Fibroblast of mammary gland (primary cell): ENCODE measurements around the gene ST6GALNAC3.
A peak's percentile ranks its signal among the peaks of the same experiment; 100 is the strongest.

Experiments
- DNase-seq: peaks from one replicate; pipeline ENCODE4 v3.0.0-alpha.2; 2010; ENCODE audit warnings: low read depth
- H3K4me3 ChIP-seq: 2 replicates; pipeline ENCODE4 v1.5.1; 2011; ENCODE audit warnings: low read depth, mild to moderate bottlenecking, low read length, moderate library complexity; ENCODE audit not compliant: control insufficient read depth
- TF ChIP-seq, protein P1 (sequence below): conservative IDR thresholded peaks from 2 replicates; pipeline ENCODE4 v1.5.1; 2011; ENCODE audit warnings: low read depth, low read length, inconsistent platforms; ENCODE audit not compliant: control insufficient read depth, insufficient read depth

ST6GALNAC3 gene

DNA sequence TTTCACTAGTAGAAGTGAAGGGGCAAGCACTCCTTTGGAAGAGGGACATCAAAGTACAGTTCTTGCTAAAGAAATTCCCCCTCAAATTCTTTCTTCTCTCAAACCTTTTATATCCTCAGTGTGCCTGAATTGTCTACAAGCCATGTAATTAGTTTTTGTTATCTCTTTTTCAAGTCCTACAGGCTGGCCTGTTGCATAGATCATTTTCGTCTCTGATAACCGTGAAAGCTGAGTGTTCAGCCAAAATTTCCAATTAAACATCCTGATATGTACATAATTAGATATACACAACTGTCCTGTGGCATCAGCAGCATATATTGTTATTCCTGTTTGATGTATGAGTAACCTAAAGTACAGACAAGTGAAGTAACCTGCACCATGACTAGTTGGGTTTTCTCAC, 417.2 kb downstream of the ST6GALNAC3 start:
- DNase-seq = no peak

DNA sequence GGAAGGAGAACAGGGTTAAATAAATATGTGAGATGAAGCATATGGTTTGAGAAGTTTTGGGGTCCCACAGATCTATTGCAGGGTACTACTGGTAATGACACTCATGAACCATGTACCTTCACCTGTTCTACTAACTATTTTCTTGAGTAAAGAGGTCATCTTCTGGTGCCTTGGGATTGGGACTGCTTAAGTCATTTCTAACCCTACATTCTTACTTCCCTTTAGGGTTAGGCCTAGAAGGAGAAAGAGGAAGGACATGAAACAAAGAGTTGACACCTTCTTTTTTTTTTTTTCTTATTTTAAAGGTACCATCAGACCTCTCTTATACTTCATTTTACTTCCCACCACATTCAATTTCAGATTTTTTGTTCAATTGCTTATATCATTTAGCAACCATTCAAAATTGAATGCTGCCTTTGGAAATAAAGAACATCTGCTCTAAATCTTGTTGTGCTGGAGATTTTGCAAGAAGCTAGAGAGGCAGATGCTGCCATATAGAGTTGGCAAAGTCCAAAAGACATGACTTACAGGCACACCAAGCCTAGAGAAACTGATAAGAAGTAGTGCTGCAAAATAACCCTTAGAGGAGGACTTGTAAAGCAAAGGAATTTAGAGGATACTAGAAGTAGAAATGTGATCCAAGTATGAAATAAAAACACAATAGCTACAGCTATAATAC, 418.3 kb downstream of the ST6GALNAC3 start:
- no peak for DNase-seq
- H3K4me3 ChIP-seq = no peak overlapping the region
- TF ChIP-seq, protein P1, sequence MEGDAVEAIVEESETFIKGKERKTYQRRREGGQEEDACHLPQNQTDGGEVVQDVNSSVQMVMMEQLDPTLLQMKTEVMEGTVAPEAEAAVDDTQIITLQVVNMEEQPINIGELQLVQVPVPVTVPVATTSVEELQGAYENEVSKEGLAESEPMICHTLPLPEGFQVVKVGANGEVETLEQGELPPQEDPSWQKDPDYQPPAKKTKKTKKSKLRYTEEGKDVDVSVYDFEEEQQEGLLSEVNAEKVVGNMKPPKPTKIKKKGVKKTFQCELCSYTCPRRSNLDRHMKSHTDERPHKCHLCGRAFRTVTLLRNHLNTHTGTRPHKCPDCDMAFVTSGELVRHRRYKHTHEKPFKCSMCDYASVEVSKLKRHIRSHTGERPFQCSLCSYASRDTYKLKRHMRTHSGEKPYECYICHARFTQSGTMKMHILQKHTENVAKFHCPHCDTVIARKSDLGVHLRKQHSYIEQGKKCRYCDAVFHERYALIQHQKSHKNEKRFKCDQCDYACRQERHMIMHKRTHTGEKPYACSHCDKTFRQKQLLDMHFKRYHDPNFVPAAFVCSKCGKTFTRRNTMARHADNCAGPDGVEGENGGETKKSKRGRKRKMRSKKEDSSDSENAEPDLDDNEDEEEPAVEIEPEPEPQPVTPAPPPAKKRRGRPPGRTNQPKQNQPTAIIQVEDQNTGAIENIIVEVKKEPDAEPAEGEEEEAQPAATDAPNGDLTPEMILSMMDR = no peak

More for the DNA sequence above, 417.2 kb downstream of the ST6GALNAC3 start:
- TF ChIP-seq, protein P1 = no peak
- no peak overlapping the region for H3K4me3 ChIP-seq

DNA sequence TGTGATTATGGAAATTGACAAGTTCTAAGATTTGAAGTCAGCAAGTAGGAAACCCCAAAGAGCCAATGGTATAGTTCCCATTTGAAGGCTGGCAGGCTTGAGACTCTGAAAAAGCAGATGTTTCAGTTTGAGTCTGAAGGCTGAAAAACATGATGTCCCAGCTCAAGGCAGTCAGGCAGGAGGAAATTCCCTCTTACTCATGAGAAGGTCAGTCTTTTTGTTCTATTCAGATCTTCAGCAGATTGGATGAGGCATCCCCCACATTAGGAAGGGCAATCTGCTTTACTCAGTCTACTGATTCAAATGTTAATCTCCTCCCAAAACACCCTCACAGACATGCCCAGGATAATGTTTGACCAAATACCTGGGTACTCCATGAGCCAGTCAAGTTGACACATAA, 420.3 kb downstream of the ST6GALNAC3 start:
- peak; percentile 29 for DNase-seq

DNA sequence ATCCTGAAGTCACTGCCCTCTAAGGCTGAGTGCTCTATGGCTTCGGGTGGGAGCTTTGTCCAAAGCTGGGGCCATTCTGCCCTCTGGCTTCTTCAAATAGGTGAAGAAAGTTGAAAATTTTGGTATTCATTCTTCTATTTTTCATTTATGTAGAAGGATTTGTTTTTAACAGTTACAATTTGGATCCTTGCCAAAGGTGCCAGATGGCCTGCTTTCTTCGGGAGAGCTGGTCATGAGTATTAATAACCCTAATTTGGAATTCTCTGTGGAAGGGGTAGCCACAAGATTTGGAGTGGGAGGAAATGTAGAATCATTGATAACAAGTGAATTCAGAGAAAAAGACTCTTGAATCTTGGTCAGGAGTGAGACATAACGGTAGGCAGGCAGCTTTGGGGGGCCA, 422.3 kb downstream of the ST6GALNAC3 start:
- TF ChIP-seq, protein P1 = no peak
- peak; percentile 6 for DNase-seq
- no peak overlapping the region for H3K4me3 ChIP-seq

More for the DNA sequence above, 420.3 kb downstream of the ST6GALNAC3 start:
- H3K4me3 ChIP-seq = no peak overlapping the region
- TF ChIP-seq, protein P1 = no peak

DNA sequence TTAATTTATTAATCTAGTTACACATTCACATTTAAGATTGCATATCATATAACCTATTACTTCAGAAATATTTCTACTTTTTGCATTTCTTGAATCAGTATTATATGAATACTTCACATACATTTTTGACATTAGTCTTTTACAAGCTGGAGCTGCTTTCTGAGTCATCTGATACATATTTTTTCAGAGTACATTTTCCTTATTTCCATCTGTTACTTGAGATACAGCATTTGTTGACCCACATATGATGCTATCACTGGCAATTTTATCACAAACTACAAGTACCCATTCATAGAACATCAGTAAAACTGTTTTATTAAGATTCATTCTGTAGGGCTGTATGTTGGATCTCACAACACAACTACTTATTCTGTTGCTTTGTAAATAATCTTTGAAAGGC, 425.6 kb downstream of the ST6GALNAC3 start:
- DNase-seq = no peak
- TF ChIP-seq, protein P1 = no peak
- H3K4me3 ChIP-seq = no peak overlapping the region

DNA sequence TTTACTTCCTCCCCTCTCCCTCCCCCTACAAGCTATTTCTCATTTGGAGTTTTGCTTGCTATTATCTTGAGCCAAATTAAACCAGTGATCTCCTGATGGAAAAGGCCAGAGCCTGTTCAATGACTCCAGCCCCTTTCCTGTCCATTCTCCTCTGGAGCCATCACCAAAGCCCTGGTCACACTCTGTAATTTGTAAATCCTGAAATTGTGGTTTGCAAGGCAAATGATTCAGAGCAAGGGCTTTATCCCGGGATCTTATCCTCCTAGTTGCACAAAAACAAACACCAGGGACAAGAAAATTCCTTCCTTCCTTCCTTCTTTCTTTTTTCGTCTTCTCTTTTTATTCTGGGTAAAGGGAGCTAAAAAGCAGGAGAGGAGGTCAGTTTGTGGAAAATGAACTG, 426.6 kb downstream of the ST6GALNAC3 start:
- DNase-seq = no peak
- TF ChIP-seq, protein P1 = no peak
- no peak overlapping the region for H3K4me3 ChIP-seq
